ENCODE results near the gene SLC4A4. TPM values are rescaled to one million over a fixed set of nuclear protein-coding genes. Genes with fewer than 3 reads are reported as not detected.
A peak's percentile ranks its signal among the peaks of the same experiment; 100 is the strongest.

Gene SLC4A4
- total and polyA plus RNA-seq, 8 donors: 84.1 to 400 (median 243) TPM

DNA sequence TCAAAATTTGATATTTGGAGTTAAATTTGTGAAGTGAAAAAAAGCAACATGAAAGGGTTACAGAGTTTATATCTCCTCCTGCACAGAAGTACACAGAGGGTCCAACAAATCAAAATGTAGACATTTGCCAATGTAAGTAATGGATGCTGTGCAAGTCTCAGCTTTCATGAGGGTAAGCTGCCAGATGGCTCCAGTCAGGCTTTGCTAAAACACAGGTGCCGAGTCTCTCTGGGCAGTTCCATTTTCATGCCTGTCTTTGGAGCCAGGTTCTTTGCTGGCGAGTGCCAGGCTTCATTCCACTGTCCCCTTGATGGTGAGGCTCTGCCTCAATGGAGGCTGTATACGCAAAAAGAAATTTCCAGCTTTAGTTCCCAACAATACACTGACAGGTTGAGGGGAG is 27.9 kb downstream of the SLC4A4 start:
- Histone ChIP-seq H3K27me3 (no peaks in the 10 kb centered on the region), H3K9me3 (no peaks in the 10 kb centered on the region), H3K4me1 (peaks cover 0 to 3% (median 0%) of the 10 kb centered on the region in 3 donors), H3K4me3 (no peak overlapping the region), H3K27ac (no peak overlapping the region), H3K36me3 (no peaks in the 10 kb centered on the region)
- no peak for FAIRE-seq
- TF ChIP-seq, protein P1, sequence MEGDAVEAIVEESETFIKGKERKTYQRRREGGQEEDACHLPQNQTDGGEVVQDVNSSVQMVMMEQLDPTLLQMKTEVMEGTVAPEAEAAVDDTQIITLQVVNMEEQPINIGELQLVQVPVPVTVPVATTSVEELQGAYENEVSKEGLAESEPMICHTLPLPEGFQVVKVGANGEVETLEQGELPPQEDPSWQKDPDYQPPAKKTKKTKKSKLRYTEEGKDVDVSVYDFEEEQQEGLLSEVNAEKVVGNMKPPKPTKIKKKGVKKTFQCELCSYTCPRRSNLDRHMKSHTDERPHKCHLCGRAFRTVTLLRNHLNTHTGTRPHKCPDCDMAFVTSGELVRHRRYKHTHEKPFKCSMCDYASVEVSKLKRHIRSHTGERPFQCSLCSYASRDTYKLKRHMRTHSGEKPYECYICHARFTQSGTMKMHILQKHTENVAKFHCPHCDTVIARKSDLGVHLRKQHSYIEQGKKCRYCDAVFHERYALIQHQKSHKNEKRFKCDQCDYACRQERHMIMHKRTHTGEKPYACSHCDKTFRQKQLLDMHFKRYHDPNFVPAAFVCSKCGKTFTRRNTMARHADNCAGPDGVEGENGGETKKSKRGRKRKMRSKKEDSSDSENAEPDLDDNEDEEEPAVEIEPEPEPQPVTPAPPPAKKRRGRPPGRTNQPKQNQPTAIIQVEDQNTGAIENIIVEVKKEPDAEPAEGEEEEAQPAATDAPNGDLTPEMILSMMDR (IDR thresholded peaks at IDR 0.05): no peak
- no peak for DNase-seq
- intact Hi-C loops (cut with DNase I): no loop called here
- 64 to 72% methylated on average over 3 of the region's 3 CpGs for WGBS, 2 donors
- peak in 2 of 4 donors; percentile 3 to 6 for ATAC-seq

DNA sequence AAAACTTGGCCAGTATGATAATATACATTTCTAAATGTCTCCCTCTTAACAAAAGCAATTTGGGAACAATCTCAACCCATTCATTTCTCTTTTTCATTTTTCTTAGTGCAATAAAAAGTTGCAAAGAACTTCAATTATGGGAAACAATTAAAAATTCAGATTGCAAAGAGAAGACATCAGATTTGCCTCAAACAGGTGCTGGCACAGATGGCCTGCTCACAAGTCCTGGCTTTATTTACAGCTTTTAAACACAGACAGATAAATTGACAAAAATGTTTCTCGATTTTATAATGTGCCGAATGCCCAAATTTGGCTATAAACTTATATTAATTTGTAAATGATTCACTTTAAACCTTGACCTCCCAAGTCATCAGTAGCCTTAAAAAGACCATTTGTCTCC is 28.7 kb downstream of the SLC4A4 start:
- Histone ChIP-seq H3K36me3 (no peaks in the 10 kb centered on the region), H3K4me1 (peaks cover 0 to 6% (median 0%) of the 10 kb centered on the region in 3 donors), H3K27me3 (no peaks in the 10 kb centered on the region), H3K4me3 (no peak overlapping the region), H3K9me3 (no peaks in the 10 kb centered on the region), H3K27ac (no peak overlapping the region)
- no peak for ATAC-seq
- no peak for DNase-seq
- intact Hi-C loops (cut with DNase I): no loop called here
- 45 to 52% methylated on average over 2 of the region's 2 CpGs for WGBS, 2 donors
- TF ChIP-seq, protein P1 (IDR thresholded peaks at IDR 0.05): no peak
- no peak for FAIRE-seq

DNA sequence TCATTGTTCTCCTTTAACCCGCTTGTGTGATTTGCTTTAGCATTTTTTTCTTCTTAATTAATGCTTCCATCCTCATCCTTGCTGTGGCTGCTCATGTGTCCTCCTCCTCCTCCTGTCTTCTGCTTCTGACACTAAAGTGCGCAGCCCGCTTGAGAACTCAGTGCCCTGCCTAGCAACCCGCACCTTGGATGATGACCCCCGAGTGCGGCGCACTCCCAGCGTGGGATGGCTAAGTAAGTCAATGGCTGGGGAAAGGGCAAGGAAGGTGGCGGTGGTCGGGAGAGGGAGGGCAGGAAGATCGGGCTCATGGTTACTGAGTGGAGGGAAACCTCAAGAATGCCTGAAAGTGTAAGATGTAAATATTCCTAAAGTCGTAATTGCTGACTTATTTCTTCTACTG is 30.1 kb downstream of the SLC4A4 start:
- Histone ChIP-seq H3K4me1 (peaks cover 0 to 6% (median 0%) of the 10 kb centered on the region in 3 donors), H3K36me3 (peaks cover 0 to 5% (median 0%) of the 10 kb centered on the region in 3 donors), H3K4me3 (no peak overlapping the region), H3K9me3 (no peaks in the 10 kb centered on the region), H3K27ac (no peak overlapping the region), H3K27me3 (no peaks in the 10 kb centered on the region)
- TF ChIP-seq, protein P1 (IDR thresholded peaks at IDR 0.05): no peak
- DNase-seq (peak in 1 of 6 donors; percentile 35), ATAC-seq (no peak), FAIRE-seq (no peak)
- 92 to 96% methylated on average over 12 of the region's 12 CpGs for WGBS, 2 donors
- intact Hi-C loops (cut with DNase I): no loop called here

DNA sequence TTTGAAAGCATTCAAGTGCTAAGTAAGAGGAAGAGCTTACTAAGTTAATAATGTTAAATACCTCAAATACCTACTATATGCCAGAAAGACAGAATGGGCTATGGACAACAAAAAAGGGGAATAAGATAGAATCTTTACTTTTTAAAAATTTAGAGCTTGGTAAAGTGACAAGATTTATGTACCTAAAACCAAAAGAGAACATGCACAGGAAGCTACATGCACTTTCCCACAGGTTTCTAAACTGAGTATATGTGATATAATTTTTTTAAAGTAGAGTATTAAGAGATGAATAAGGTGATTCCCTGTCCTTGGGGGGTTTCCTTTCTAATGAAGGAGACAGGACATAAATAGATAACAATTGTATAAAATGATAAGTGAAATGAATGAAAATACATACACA is 30.7 kb downstream of the SLC4A4 start:
- Histone ChIP-seq H3K4me3 (no peak overlapping the region), H3K36me3 (peaks cover 0 to 5% (median 0%) of the 10 kb centered on the region in 3 donors), H3K27me3 (no peaks in the 10 kb centered on the region), H3K9me3 (no peaks in the 10 kb centered on the region), H3K27ac (no peak overlapping the region), H3K4me1 (peaks cover 0 to 6% (median 0%) of the 10 kb centered on the region in 3 donors)
- intact Hi-C loops (cut with DNase I): no loop called here
- FAIRE-seq (no peak), DNase-seq (no peak), ATAC-seq (no peak)
- TF ChIP-seq, protein P1 (IDR thresholded peaks at IDR 0.05): no peak

DNA sequence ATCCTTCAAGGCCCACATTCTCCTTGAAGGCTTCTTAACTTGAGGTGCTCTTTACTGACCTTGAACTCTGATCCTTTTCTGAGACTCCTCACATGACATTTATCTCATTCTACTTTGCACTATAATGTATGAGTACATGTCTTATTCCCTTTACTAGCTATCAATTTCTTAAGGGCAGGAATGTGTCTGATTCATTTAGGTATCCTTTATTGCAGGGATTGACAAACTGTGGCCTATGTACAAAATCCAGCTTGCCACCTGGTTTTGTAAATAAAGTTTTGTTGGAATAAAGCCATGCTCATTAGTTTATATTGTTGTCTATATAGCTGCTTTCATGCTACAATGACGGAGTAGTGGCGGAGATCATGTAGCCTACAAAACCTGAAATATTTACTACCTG is 36.7 kb downstream of the SLC4A4 start:
- H3K36me3 ChIP-seq: peaks cover 0 to 8% (median 5%) of the 10 kb centered on the region in 3 donors
- no peaks in the 10 kb centered on the region for H3K27me3 ChIP-seq
- ATAC-seq (no peak), FAIRE-seq (no peak), DNase-seq (no peak)
- no peak overlapping the region for H3K27ac ChIP-seq
- intact Hi-C loops (cut with DNase I): no loop called here
- 77 to 81% methylated on average over 2 of the region's 2 CpGs for WGBS, 2 donors
- TF ChIP-seq, protein P1 (IDR thresholded peaks at IDR 0.05): no peak
- no peaks in the 10 kb centered on the region for H3K9me3 ChIP-seq
- no peak overlapping the region for H3K4me3 ChIP-seq
- peaks cover 0 to 2% (median 0%) of the 10 kb centered on the region in 3 donors for H3K4me1 ChIP-seq
